RPMI7951 (cell line): ENCODE measurements around the gene PAPPA. TPM values are rescaled to one million over a fixed set of nuclear protein-coding genes. Genes with fewer than 3 reads are reported as not detected.

Experiments used
- DNase-seq: peaks from one replicate; pipeline ENCODE4 v3.0.0-alpha.2; 2012; ENCODE audit warnings: low read depth
- total RNA-seq: library from RNA; depleted of rRNA; stranded (reverse); fragments of >200 nt; shearing (Covaris generic); gene quantifications from 2 replicates; pipeline ENCODE4 v1.2.3, GENCODE V29; 2014

The PAPPA gene
- total RNA-seq, 1 experiment from 2014 or later = 0.24 TPM

- DNase-seq = peak; percentile 41
These were observed 70.3 kb downstream of the PAPPA start for GRCh38 chr9:116223926-116224325.

- DNase-seq = no peak
These were observed 76.6 kb downstream of the PAPPA start for GRCh38 chr9:116230051-116230632.

- DNase-seq = peak; percentile 45
These were observed 79.0 kb downstream of the PAPPA start for GRCh38 chr9:116232424-116233159.

GRCh38 chr9:116233160-116233530 is 79.6 kb downstream of the PAPPA start:
- DNase-seq = no peak

DNA sequence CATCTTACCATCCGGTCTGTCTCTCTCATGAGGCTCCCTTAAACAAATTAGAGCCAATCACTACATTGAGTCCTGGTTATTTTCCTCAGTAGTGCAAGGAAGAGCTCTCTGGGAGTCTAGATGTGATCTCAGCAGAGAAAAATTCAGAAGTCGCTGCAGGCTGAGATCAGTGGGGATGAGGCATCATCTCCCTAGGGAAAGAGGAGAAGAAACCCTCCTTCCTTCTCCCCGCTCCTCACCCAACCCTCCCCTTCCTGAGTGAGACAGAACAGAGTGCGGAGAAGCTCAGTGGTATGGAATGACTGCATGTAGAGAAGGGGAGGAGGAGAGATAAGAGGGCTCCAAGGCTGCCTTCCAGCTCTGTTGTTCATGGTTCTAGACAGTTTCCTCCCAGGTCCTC is 80.5 kb downstream of the PAPPA start:
- peak; percentile 89 for DNase-seq

GRCh38 chr9:116236979-116237378 is 83.4 kb downstream of the PAPPA start:
- DNase-seq = no peak

GRCh38 chr9:116237456-116237855 is 83.9 kb downstream of the PAPPA start:
- no peak for DNase-seq

- peak; percentile 26 for DNase-seq
These were observed 84.6 kb downstream of the PAPPA start for GRCh38 chr9:116238225-116238624.

DNA sequence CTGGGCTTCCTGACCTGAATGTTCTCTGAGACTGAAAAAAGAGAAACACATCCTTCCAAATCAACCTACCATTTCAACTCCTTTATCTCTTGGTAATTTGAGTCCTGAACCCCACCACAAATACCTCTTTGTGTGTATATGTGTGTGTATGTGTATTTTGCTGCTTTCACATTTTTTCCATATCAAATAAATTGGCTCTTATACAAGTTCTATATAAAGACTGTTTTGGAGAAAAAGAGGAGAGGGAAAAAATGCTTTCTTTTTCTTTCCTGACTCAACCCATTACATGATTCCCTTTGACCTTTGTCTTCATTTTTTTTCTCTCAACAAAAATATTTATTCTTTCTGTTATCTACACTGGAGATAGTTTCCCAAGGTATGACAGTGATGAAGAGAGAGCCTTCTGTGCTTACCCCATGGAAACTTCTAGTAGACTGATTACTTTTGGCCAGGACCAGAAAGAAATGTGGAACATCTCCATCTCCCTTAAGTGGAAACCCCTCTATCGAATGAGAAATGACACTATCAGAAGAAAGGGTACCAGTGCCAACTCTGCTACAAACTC is 85.3 kb downstream of the PAPPA start:
- no peak for DNase-seq

GRCh38 chr9:116243708-116244107 is 90.1 kb downstream of the PAPPA start:
- no peak for DNase-seq

GRCh38 chr9:116247284-116247683 is 93.7 kb downstream of the PAPPA start:
- no peak for DNase-seq

DNA sequence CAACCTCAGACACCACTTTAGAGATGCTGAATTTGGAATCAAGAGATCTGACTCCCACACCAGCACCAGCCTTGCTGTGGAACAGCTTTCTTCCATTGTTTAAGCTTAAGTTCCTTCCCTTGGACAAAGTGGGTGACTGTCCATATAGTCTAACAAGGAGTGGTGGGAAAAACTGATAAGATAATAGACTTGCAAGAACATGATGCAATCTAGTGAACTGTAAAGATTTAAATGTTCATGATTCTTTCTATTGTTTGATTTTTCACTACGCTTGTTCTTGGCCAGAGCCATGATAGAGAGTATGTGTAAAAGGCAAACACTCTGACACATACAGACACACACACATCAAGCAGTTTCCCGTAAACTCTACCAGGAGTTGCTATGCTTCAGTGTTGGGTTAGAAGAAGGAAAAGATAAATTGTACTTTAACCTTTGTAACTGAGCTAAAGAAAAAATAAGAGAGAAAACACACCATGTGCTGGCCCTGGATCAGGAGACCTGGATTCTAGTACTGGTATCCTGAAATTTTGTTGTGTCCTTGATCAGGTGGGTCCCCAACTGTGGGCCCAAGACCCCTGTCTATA is 94.3 kb downstream of the PAPPA start:
- no peak for DNase-seq

- DNase-seq = no peak
These were observed 97.3 kb downstream of the PAPPA start for GRCh38 chr9:116250891-116251290.

GRCh38 chr9:116251366-116251765 is 97.8 kb downstream of the PAPPA start:
- no peak for DNase-seq

GRCh38 chr9:116260531-116260930 is 106.9 kb downstream of the PAPPA start:
- no peak for DNase-seq

DNA sequence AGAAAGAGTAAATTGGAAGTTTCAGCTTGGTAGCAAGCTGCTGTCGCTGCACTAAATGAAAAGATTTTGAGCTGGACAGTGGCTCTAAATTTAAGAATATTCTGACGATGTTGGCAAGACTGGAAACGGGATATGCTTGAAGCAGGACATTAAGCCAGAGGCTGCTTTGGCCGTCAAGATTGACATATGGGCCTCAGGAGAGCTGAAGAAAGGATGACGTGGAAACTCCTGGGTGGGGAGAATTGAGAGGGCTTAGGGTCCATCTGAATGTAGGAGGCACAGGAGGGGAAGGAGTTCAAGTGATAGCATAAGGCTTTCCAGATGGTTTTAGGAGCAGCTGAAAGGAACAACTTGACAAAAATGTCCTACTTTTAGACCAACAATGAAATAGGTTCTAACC is 108.9 kb downstream of the PAPPA start:
- DNase-seq = no peak

- DNase-seq = no peak
These were observed 110.8 kb downstream of the PAPPA start for GRCh38 chr9:116264361-116264760.

DNA sequence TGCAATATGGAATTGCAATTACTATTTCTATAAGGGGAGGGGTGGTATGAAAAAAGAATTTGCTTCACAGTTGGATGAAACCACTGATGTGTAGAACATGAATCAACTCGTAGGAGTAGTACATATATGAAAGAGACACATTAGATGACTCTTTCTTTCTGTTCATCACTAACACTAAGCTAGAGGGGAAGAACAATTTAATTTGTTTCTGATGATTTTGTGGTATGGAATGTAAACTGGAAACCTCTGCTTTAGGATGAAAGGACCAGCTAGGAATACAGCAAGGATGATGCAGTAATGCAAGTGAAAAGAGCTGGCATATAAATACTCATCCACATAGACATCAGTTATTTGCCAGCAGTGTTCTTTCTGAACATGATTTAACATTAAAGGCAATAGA is 113.4 kb downstream of the PAPPA start:
- peak; percentile 18 for DNase-seq

- peak; percentile 8 for DNase-seq
These were observed 115.7 kb downstream of the PAPPA start for GRCh38 chr9:116269250-116269649.

DNA sequence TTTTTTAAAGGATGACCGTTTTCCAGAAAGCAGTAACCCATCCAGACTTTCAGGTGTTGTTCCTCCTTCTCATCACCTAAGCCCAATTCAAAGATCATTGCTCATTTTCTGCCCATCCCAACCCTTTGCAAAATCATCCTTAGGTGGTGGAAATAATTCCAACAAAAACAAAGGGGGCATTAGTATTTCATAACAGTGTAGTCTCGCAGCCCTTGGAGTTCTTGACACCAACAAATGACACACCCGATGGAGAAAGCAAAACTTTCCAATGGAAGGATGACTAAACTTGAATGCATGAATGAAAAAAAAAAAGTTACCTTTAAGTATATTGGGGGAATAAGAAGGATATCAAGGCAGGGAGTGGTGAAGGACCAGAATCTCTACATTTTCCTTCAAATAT is 117.0 kb downstream of the PAPPA start:
- no peak for DNase-seq

DNA sequence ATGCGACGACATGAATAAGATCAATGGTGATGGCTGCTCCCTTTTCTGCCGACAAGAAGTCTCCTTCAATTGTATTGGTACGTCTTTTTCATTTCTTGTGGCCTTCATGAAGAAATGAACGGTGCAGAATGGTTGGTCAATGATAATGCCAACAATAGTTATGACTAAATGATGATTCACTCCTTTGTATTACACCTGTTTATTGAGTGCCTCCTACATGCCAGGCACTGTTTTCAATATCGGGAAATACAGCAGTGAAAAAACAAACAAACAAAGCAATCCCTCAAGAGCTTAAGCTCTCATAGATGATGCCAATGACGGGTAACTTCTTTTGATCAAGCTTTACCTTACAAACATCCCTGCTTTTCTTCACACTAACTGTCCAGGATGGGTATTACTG is 117.7 kb downstream of the PAPPA start:
- DNase-seq = no peak

DNA sequence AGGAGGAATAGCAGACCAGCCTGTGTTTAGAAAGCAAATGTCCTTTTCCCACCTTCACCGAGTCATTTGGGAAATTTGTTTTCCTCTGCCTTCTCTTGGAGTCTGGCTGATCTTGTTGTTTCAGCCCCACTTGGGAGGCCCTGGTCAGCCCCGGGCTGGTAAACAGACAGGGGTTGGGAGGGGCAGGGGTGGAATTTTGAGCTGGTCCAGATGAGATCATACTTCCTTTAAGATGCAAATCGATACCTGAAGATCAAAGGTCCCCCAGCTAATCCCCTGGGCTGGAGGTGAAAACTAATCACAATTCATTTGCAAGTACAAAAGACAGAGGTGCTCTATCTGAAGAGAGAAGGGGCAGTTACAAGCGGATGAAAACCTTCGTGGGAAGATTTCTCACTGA is 118.4 kb downstream of the PAPPA start:
- DNase-seq = no peak

DNA sequence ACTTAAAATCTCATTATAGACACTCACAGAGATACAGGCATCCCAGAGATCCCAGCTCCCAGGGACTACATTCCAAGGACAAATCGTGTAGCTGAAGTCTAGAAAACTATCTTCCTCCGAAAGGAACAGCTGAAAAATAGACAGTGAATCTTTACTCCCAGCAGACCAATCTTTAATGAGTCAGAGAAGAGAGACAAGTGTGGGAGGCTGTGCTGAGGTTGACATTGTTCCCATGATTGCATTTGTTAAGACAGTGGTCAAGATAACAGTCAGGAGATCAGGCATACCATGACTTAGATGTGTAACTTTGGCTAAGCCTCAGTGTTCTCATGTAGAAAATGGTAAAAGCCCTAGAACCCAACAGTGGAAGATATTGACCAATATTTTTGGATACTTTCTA is 120.7 kb downstream of the PAPPA start:
- DNase-seq = peak; percentile 31
